Mucosa of rectum (tissue), 2 donors: ENCODE results near the gene MRPL27.

ENCODE experiments used
- H3K27ac ChIP-seq, 2 donors: one replicate each; pipeline ENCODE4 v1.7.0; 2013; ENCODE audit warnings: inconsistent platforms in 2 of 2, low read depth in 2 of 2, low read length in 2 of 2
- H3K27me3 ChIP-seq, 2 donors: one replicate each; pipeline ENCODE4 v1.7.0; 2013; ENCODE audit warnings: low read length in 2 of 2; ENCODE audit not compliant: control insufficient read depth in 2 of 2, insufficient read depth in 2 of 2
- H3K36me3 ChIP-seq, 2 donors: one replicate each; pipeline ENCODE4 v1.7.0; 2013; ENCODE audit warnings: low read length in 2 of 2; ENCODE audit not compliant: control insufficient read depth in 2 of 2, insufficient read depth in 2 of 2
- H3K4me1 ChIP-seq, 2 donors: one replicate each; pipeline ENCODE4 v1.7.0; 2013; ENCODE audit warnings: low read length in 2 of 2, mild to moderate bottlenecking in 1 of 2; ENCODE audit not compliant: control insufficient read depth in 2 of 2, insufficient read depth in 2 of 2
- H3K4me3 ChIP-seq, 2 donors: one replicate each; pipeline ENCODE4 v1.7.0; 2013; ENCODE audit warnings: low read length in 2 of 2
- H3K9ac ChIP-seq, 2 donors: one replicate each; pipeline ENCODE4 v1.7.0; 2013; ENCODE audit warnings: low read length in 2 of 2, low read depth in 1 of 2, mild to moderate bottlenecking in 1 of 2
- H3K9me3 ChIP-seq, 2 donors: one replicate each; pipeline ENCODE4 v1.7.0; 2013; ENCODE audit warnings: low read length in 2 of 2; ENCODE audit not compliant: control insufficient read depth in 2 of 2
- donor health status: healthy.
- donor health status: Normal muscosa, but diverticular disease.

The MRPL27 gene

GRCh38 chr17:50318501-50319285, 54.3 kb downstream of the MRPL27 start:
- H3K4me3 ChIP-seq, result no peak overlapping the region

More at GRCh38 chr17:50318501-50319285, 54.3 kb downstream of the MRPL27 start:
- H3K36me3 ChIP-seq, result no peaks in the 10 kb centered on the region
- no peaks in the 10 kb centered on the region for H3K27me3 ChIP-seq
- no peak overlapping the region for H3K27ac ChIP-seq
- no peak overlapping the region for H3K9ac ChIP-seq
- no peaks in the 10 kb centered on the region for H3K4me1 ChIP-seq
- no peaks in the 10 kb centered on the region for H3K9me3 ChIP-seq
